IPS-NIHi11 (cell line): ENCODE data around the gene POU2AF3.

Experiments used
- DNase-seq: peaks from one replicate; pipeline ENCODE4 v3.0.0; 2012; ENCODE audit warnings: mixed read lengths, low spot score

The POU2AF3 gene

DNA sequence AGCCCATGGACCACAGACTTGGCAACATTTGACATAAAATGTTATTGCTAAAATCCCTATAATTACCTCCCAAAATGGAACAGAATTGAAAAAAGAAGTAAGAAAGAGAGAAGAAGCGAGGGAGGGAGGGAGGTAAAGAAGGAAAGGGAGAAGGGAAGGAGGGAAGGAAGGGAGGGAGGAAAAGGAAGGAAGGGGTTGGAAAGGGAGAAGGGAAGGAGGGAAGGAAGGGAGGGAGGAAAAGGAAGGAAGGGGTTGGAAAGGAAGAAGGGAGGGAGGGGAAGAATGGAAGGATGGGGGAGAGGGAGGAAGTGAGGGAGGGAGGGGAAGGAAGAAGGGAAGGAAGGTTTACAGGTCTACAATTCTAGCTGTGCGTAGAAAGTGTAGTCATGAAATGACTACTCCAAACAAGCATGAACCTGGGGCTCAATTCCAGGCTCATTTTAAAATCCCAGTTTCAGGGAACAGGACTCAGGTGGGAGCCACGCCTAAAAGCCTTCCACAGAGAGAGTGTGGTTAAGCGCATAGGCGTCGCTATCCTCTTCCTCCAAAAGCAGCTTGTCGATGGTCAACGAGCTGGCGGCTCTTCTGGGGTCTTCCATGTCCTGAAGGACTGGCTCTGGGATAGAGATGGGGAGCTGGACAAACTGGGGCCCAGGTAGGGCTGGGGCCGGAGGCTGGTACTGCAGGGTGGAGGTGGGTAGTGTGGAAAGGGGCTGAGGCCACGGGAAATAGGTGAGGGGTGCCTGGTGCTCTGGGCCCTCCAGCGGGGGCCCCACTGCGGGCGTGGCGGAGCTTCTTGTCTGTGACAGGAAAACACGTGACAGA lies 55.6 kb downstream of the POU2AF3 start:
- DNase-seq = no peak

DNA sequence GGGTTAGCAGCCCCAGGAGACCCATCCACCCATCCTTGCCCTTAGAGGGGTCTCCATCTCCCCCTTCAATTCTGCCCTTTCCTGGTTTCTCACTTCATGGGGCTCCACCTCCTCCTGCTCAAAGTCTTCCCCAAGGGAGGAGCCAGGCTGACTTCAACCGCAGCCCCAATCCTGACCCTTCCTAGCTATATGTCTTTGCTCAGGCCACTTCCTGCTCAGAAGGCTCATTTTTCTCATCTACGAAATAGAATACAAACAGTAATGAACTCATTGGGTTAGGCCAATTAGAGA lies 56.2 kb downstream of the POU2AF3 start:
- DNase-seq = no peak

DNA sequence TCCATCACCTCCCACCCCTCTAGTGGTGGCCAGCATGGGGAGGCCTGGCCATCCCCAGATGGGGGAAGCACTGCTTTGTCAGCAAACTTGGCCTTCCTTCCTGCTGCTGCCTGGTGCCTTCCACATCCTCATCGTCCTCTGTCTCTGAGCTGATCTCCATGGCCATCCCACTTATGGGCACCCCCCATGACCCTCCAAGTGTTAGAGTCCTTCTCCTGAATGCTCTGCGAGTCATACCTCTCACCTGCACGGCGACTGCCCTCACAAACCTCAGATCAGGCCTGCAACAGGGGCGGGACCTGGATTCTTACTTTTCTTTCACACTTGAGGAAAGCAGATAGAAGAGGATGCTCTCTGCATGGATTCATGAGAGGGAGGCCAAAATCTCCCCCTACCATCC lies 56.8 kb downstream of the POU2AF3 start:
- no peak for DNase-seq

DNA sequence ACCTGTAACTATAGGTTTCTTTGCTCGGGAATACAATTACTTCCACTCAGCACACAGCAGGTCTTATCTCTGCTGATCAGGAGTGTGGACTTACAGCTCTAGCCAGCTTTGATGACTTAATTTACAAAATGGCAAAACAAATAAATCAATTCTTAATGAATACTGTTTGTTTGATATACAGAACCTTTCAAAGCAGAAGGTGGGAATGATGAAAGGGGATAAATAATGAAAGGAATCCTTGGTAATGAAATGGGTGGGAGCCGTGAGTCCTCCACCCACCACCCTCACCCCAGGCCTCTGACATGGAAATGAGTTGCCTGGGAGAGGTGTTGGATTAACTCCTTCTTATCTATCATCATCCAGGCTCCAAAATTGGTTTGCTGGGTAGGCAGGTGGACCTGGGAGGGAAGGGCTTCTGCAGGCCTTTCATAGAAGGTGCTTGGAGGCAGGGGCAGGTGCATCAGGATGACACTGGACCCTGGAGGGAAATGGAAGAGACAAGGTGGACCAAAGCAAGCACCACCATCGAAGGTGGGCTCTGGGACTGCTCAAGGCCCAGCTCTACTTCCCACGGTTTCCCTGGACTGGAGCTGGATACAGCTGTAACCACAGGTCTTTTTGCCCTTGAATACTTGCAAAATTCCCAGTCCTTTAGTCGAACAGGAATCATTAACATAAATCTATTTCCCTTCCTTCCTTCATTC lies 57.8 kb downstream of the POU2AF3 start:
- DNase-seq = no peak

DNA sequence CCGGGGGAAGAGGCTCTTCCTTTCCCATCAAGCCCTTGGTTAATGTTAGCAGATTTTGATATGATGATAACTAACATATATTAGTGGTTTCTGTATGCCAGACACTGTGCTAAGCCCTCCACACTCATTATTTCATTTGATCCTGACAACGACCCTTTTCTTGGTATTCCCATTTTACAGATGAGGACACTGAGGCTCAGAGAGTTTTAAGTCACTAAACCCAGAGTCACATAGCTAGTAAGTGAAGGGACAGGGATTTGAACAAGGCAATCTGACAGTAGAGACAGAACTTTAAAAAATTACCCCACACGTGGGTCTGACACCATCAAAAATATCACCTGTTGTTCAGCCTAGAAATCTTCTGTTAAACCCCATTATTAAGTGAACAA lies 58.3 kb downstream of the POU2AF3 start:
- DNase-seq = no peak

DNA sequence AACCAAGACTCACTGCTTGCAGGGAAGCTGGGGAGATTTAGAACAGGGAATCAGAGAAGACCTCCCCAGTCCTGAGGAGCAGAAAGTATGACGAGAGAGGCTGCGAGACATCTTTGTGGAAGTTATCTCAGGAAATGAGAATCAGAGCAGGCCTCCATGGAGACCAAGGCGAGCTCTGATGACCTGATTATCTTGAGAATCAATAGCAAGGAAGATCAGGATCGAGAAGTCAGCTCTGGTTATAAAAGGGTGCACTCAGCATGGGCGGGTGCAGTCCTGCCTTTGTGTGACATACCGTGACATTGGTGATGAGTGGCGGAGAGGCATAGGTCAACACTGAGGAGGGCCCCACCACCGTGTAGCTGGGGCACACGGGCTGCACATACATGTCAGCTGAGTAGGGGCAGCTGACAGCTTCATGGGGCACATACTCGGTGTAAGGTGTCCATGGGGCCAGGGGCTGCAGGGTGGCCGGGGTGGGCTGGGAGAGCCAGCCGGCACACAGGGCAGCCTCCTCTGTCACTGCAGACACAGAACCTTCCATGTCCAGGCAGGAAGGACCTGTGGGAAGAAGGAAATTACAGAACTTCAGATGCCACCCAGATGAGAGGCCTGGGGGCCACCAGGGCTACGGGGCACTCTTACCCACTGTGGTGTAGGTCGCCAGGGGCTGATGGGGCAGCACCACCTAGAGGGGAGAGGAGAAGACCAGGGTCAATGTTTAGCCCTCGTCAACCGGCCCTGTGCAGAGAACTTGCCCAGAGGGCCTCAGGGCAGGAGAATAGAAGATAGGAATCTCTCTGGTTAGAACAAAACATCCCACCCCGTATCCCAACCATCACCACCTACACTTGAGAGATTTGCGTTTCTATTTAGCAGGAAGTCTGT lies 59.0 kb downstream of the POU2AF3 start:
- DNase-seq = no peak
